Mesodermal cell (in vitro differentiated cells): Measurements from ENCODE around the gene TMED9.
"Not testable (repeated sequence)": the region's sequence is repeated elsewhere in the genome, so short reads cannot be mapped to it uniquely, and the experiment has no call there.

Source experiments
- H3K27ac ChIP-seq: 2 replicates; pipeline ENCODE4 v1.7.0; 2013; ENCODE audit warnings: mild to moderate bottlenecking, low read depth, low read length, moderate library complexity; ENCODE audit not compliant: severe bottlenecking
- H3K36me3 ChIP-seq: 2 replicates; pipeline ENCODE4 v1.7.1; 2013; ENCODE audit warnings: mild to moderate bottlenecking, low read length, moderate library complexity; ENCODE audit not compliant: control insufficient read depth, insufficient read depth
- H3K4me1 ChIP-seq: one replicate; pipeline ENCODE4 v1.7.1; 2013; ENCODE audit warnings: mild to moderate bottlenecking, low read length; ENCODE audit not compliant: insufficient read depth, control insufficient read depth, poor library complexity, severe bottlenecking
- H3K4me3 ChIP-seq: 2 replicates; pipeline ENCODE4 v1.7.0; 2013; ENCODE audit warnings: low read length, control low read depth, mild to moderate bottlenecking; ENCODE audit not compliant: insufficient read depth, poor library complexity, severe bottlenecking; ENCODE audit errors: extremely low read depth
- H3K9me3 ChIP-seq: 2 replicates; pipeline ENCODE4 v1.7.1; 2013; ENCODE audit warnings: mild to moderate bottlenecking, low read length, moderate library complexity; ENCODE audit not compliant: control insufficient read depth
- WGBS, 2 experiments: methylation state at CpG; one replicate each; pipeline ENCODE4 v1.1.5; 2013; ENCODE audit warnings: missing lambda C conversion rate in 2 of 2; ENCODE audit not compliant: insufficient coverage in 2 of 2; 5-methylcytosine and 5-hydroxymethylcytosine counted together

The TMED9 gene

DNA sequence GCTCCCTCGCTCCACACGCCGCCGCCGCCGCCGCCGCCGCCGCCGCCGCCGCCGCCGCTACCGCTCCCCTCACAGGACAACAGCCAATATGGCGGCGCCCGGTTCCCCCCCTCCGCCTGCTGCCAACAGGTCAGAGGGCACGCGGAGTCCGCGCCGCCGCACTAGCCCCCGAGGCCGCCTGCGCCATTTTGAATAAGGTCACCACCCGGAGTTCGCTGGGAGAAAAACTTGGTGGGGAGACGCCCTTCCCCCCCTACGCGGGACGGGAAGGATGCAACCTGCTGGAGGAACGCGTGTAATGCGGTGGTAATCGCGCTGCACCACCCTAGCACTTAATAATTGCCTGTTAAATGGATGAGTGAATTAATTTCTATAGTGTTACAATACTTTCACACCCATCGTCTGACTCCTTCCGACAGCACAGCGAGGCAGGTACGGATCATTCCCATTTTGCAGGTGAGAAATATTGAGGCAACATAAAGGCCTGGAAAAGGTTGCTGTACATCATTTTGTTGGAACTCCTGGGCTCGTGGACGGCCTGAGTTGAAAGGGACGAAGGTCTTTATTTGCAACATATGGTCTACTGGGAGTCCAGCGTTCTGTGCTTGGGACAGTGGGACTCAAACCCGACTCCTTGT lies 37.4 kb upstream of the TMED9 start, which contains the start of gene FAM193B:
FAM193B (minus strand) TSS at position 90 of the 638 bp plus-strand sequence. CDS start 105 bp downstream, outside the sequence.
- Histone ChIP-seq H3K9me3 (no peaks in the 10 kb centered on the region), H3K4me1 (peaks cover 8% of the 10 kb centered on the region), H3K4me3 (peak within 1 kb of the TSS; percentile 97), H3K27ac (peak within 1 kb of the TSS; percentile 16), H3K36me3 (peaks cover 27% of the 10 kb centered on the region)
- WGBS, 2 experiments = 34 to 66% methylated on average over 10 to 17 of the region's 49 CpGs

DNA sequence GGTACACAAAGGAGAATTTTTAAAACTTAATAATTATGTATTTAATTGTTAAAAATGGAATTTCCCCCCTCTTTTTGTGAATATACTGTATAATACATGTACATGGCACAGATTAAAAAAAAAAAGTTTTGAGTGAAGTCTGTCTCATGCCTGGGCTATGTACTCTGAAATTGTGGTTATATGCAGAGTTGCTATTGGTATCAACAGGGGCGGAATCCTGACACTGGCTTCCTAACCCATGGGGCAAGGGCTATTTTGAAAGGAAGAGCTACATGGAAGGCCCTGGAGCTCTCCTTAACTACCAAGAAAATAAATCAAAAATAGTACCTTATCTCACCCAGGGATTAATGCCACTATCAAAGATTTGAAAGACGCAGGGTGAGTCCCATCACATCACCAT lies 36.8 kb upstream of the TMED9 start:
- Histone ChIP-seq H3K4me3 (no peak overlapping the region), H3K36me3 (peaks cover 26% of the 10 kb centered on the region), H3K4me1 (peaks cover 8% of the 10 kb centered on the region), H3K9me3 (no peaks in the 10 kb centered on the region), H3K27ac (no peak overlapping the region)
- WGBS, 2 experiments = 100% methylated on average over 2 of the region's 2 CpGs

DNA sequence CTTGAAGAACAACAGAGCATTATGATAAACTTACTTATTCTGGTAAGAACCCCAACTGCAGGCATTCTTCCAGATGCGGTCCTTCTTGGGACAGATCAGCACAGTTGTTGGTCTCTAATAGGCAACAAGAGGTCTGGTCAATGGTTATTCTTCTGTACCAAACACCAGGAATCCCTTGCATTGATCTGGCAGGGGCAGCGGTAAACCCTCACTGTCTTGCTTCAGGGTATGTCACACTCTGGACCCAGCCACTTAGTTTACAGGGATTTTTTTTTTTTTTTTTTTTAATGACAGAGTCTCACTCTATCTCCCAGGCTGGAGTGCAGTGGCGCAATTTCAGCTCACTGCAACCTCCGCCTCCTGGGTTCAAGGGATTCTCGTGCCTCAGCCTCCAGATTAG lies 36.3 kb upstream of the TMED9 start:
- H3K36me3 ChIP-seq = peaks cover 23% of the 10 kb centered on the region
- H3K27ac ChIP-seq = no peak overlapping the region
- H3K9me3 ChIP-seq = no peaks in the 10 kb centered on the region
- H3K4me3 ChIP-seq = no peak overlapping the region
- peaks cover 8% of the 10 kb centered on the region for H3K4me1 ChIP-seq
- WGBS, 2 experiments = 94% methylated on average over 3 to 4 of the region's 5 CpGs

DNA sequence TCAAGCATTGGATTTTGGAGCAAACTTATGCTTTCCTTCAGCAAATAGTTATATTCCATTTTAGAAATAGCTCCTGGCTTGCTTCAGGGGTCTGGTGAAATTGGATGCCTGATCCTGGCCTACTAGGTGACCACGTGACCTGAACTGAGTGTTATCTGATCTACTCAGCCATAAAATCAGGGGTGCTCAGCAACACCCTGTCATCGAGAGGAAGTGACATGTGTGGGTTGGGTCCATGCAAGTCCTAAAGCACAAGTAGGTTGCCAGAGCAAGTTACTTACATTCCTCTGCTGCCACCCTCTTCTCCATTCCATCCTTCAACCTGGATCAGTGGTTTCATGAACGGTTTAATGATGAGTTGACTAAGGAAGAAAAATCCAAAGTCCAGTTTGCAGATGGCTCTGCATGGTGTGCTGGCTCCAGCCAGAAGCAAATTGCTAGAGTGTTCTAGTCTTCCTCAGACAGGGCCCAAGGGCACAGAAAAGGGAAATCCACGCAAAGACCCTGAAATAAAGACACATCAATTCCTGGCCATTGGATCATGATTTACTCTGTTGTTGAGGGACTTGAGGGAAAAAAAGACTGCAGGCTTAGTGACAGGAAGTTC lies 34.9 kb upstream of the TMED9 start:
- peak overlapping the region; percentile 16 for H3K27ac ChIP-seq
- 78 to 84% methylated on average over 2 to 4 of the region's 4 CpGs for WGBS, 2 experiments
- H3K9me3 ChIP-seq = peaks cover 3% of the 10 kb centered on the region
- no peak overlapping the region for H3K4me3 ChIP-seq
- peaks cover 8% of the 10 kb centered on the region for H3K36me3 ChIP-seq
- H3K4me1 ChIP-seq = peaks cover 8% of the 10 kb centered on the region

DNA sequence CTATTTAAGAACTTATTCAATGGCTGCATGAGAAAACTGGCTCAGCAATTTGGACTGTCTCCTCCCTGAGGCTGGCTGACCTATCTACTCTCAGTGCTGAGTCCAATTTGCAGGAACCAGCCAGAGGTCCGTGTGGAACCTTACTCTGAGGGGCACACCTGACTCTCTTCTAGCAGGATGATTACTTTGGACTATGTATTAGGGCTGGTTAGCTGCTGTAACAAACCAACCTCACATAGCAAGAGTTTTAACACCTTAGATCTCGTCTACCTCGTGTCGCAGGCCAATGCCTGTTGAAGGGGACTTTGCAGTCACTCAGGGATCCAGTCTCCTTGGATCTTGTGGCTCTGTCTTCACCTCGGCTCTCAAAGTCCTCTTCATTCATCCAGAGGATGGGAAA lies 34.2 kb upstream of the TMED9 start:
- H3K9me3 ChIP-seq = peaks cover 3% of the 10 kb centered on the region
- H3K4me1 ChIP-seq = peaks cover 6% of the 10 kb centered on the region
- H3K36me3 ChIP-seq = peaks cover 1% of the 10 kb centered on the region
- H3K4me3 ChIP-seq = no peak overlapping the region
- H3K27ac ChIP-seq = peak overlapping the region; percentile 16
- WGBS, 2 experiments = 85 to 90% methylated on average over 2 to 4 of the region's 5 CpGs

DNA sequence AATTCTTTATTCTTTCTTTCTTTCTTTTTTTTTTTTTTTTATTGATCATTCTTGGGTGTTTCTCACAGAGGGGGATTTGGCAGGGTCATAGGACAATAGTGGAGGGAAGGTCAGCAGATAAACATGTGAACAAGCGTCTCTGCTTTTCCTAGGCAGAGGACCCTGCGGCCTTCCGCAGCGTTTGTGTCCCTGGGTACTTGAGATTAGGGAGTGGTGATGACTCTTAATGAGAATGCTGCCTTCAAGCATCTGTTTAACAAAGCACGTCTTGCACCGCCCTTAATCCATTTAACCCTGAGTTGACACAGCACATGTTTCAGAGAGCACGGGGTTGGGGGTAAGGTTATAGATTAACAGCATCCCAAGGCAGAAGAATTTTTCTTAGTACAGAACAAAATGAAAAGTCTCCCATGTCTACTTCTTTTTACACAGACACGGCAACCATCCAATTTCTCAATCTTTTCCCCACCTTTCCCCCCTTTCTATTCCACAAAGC lies 32.5 kb upstream of the TMED9 start:
- H3K27ac ChIP-seq, H3K36me3 ChIP-seq, H3K4me1 ChIP-seq, H3K4me3 ChIP-seq, H3K9me3 ChIP-seq: not testable (repeated sequence)
- WGBS, 2 experiments = 77 to 78% methylated on average over 4 to 5 of the region's 8 CpGs

DNA sequence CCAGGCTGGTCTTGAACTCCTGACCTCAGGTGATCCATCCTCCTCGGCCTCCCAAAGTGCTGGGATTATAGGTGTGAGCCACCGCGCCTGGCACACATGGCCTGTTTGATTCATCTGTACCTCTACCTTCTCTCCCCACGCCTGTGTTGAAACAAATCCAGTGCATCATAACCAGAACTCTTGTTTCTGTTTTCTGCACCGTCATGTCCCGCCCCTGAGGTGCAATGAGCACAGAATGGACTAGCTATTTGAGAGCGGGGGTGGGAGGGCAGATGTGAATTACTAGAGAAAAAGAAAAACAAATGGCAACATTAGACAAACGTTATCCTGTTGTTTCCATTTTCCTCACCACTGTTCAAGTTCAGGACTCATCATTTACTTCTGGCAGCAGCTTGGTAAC lies 27.0 kb upstream of the TMED9 start:
- peaks cover 3% of the 10 kb centered on the region for H3K9me3 ChIP-seq
- WGBS, 2 experiments = 97 to 98% methylated on average over 4 to 5 of the region's 8 CpGs
- H3K36me3 ChIP-seq = no peaks in the 10 kb centered on the region
- H3K4me1 ChIP-seq = peaks cover 3% of the 10 kb centered on the region
- no peak overlapping the region for H3K27ac ChIP-seq
- no peak overlapping the region for H3K4me3 ChIP-seq

DNA sequence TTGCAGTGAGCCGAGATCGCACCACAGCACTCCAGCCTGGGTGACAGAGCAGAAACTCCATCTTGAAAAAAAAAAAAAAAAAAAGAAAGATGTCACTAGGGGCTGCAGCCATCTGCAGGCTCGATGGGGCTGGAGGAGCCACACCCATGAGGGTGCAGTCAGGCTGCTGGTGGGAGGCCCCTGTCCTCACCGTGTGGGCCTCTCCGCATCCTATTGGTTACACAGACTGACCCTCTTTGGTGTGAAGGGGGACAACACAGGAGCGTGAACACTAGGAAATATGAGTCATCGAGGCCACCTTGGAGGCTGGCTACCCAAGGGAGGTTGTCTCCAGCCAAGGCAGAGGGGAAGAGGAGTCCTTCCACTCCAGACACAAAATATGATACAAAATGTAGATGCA lies 23.7 kb upstream of the TMED9 start:
- H3K27ac ChIP-seq = no peak overlapping the region
- no peak overlapping the region for H3K4me3 ChIP-seq
- no peaks in the 10 kb centered on the region for H3K36me3 ChIP-seq
- 76 to 87% methylated on average over 3 to 4 of the region's 7 CpGs for WGBS, 2 experiments
- H3K9me3 ChIP-seq = no peaks in the 10 kb centered on the region
- peaks cover 3% of the 10 kb centered on the region for H3K4me1 ChIP-seq

DNA sequence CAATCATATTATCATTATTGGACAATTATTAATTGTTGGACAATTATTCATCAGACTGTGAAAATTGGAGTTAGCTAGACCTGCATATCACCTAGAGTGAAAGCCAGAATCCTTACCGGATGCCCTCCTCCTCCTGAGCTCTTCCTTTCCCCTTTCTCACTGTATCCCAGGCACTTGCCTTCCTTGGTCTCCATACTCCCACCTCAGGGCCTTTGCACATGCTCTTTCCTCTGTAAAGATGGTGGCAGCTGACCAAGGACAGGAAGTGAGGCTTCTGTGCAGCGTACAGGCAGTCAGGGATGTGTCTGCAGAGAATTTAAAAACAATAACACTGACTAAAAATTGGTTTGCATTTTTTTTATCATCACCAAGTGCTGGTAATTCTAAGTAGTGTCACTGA lies 22.1 kb upstream of the TMED9 start:
- Histone ChIP-seq H3K27ac (no peak overlapping the region), H3K36me3 (no peaks in the 10 kb centered on the region), H3K4me3 (no peak overlapping the region), H3K4me1 (peaks cover 3% of the 10 kb centered on the region), H3K9me3 (no peaks in the 10 kb centered on the region)
- 73 to 100% methylated on average over 1 of the region's 2 CpGs for WGBS, 2 experiments

DNA sequence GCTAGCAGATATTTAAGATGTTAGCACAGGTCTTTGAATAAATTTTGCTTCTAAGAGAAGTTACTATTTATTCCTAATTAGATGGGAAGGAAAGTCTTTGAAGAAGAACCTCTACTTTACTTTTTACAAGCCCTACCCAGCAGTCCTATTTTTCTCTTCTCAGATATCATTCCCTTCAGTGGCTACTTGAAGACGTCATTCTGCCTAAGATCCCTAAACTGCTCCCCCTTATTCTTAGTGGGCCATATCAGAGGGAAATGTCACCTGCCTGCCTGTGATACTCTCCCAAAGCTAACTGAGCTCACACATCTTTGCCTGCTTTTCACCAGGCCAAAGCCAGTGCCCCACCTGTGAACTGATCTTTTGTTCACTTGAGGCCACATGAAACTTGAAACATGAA lies 16.5 kb upstream of the TMED9 start:
- 69 to 70% methylated on average over 1 of the region's 1 CpG for WGBS, 2 experiments
- Histone ChIP-seq H3K4me3 (no peak overlapping the region), H3K36me3 (no peaks in the 10 kb centered on the region), H3K9me3 (no peaks in the 10 kb centered on the region), H3K27ac (no peak overlapping the region), H3K4me1 (no peaks in the 10 kb centered on the region)

DNA sequence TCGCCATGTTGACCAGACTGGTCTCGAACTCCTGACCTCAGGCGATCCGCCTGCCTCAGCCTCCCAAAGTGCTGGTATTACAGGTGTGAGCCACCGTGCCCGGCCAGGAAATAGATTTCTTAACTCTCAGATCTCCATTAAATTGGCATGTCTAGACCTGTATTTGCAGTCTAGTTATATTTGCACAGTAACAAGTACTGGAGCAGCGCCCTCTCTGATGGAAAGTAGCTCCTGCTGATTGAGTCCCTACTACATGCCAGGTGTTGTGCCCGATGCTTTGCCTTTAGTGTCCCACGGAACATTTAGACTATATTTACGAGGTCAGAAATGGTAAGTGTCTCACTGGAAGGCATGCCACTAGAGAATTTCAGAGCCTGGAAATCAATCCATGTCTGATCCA lies 15.8 kb upstream of the TMED9 start:
- Histone ChIP-seq H3K4me1 (no peaks in the 10 kb centered on the region), H3K9me3 (no peaks in the 10 kb centered on the region), H3K27ac (no peak overlapping the region), H3K36me3 (no peaks in the 10 kb centered on the region), H3K4me3 (no peak overlapping the region)
- WGBS, 2 experiments = 78 to 83% methylated on average over 9 to 10 of the region's 10 CpGs
